Activated T-cell treated with anti-CD3 and anti-CD28 coated beads, Interleukin-2, amount 50 U/mL, for 72 hours (primary cell): ENCODE results near the gene CLDND2. TPM values are rescaled to one million over a fixed set of nuclear protein-coding genes. Genes with fewer than 3 reads are reported as not detected.
A peak's percentile ranks its signal among the peaks of the same experiment; 100 is the strongest.

Experiments used
- ATAC-seq, 2 donors: fragments of 150-1000 bp; cut with Tn5 transposase; replicated peaks in 1 of 2; 2 replicates each; pipeline ENCODE4 v1.10.0; 2021; ENCODE audit warnings: moderate library complexity in 2 of 2, mild to moderate bottlenecking in 1 of 2
- DNase-seq, 2 donors: peaks; one replicate each; pipeline ENCODE4 v3.0.0; 2021 to 2022; ENCODE audit warnings: mixed read lengths in 1 of 2
- H3K27ac Mint-ChIP-seq: one replicate; pipeline ENCODE4 v1.8.0; 2022; ENCODE audit warnings: mild to moderate bottlenecking, moderate library complexity, mixed read lengths
- H3K27me3 Mint-ChIP-seq: one replicate; pipeline ENCODE4 v1.8.0; 2022; ENCODE audit warnings: low read depth, mixed read lengths
- H3K36me3 Mint-ChIP-seq, 2 donors: one replicate each; pipeline ENCODE4 v1.8.0; 2022; ENCODE audit warnings: mixed read lengths in 2 of 2, mild to moderate bottlenecking in 1 of 2; ENCODE audit not compliant: insufficient read depth in 2 of 2
- H3K4me1 Mint-ChIP-seq: one replicate; pipeline ENCODE4 v1.8.0; 2022; ENCODE audit warnings: low read depth, mixed read lengths
- H3K4me3 Mint-ChIP-seq, 2 donors: one replicate each; pipeline ENCODE4 v1.8.0; 2022; ENCODE audit warnings: mild to moderate bottlenecking in 2 of 2, mixed read lengths in 2 of 2, moderate library complexity in 2 of 2
- H3K9me3 Mint-ChIP-seq, 2 donors: one replicate each; pipeline ENCODE4 v1.8.0; 2022; ENCODE audit warnings: mixed read lengths in 2 of 2
- total RNA-seq, 2 donors: library from RNA; stranded (reverse); gene quantifications; one replicate each; pipeline ENCODE4 v1.2.3, GENCODE V29; 2022

Gene CLDND2
- total RNA-seq, 2 donors from 2014 or later = 14.0 to 14.9 TPM

GRCh38 chr19:51341066-51341465 lies 27.7 kb downstream of the CLDND2 start:
- Mint-ChIP-seq H3K4me1 (peaks cover 12% of the 10 kb centered on the region), H3K27me3 (peaks cover 6% of the 10 kb centered on the region), H3K27ac (peak overlapping the region; percentile 59), H3K9me3 (no peaks in the 10 kb centered on the region), H3K4me3 (peak overlapping the region; percentile 59 to 94), H3K36me3 (peaks cover 0 to 5% of the 10 kb centered on the region in 2 donors)
- DNase-seq (no peak), ATAC-seq (no peak)

- Mint-ChIP-seq H3K27me3 (peaks cover 6% of the 10 kb centered on the region), H3K9me3 (no peaks in the 10 kb centered on the region), H3K4me1 (peaks cover 12% of the 10 kb centered on the region), H3K4me3 (peak overlapping the region; percentile 88 to 94), H3K36me3 (no peaks in the 10 kb centered on the region), H3K27ac (peak overlapping the region; percentile 55)
- DNase-seq = peak; percentile 97 to 98
- ATAC-seq = peak; percentile 84 to 86
Measured at GRCh38 chr19:51339687-51340656, 28.8 kb downstream of the CLDND2 start.

GRCh38 chr19:51339313-51339686 lies 29.5 kb downstream of the CLDND2 start:
- peaks cover 6% of the 10 kb centered on the region for H3K27me3 Mint-ChIP-seq
- ATAC-seq (peak; percentile 6 to 8), DNase-seq (no peak)
- H3K36me3 Mint-ChIP-seq = no peaks in the 10 kb centered on the region
- H3K27ac Mint-ChIP-seq = peak overlapping the region; percentile 55
- peaks cover 12% of the 10 kb centered on the region for H3K4me1 Mint-ChIP-seq
- no peaks in the 10 kb centered on the region for H3K9me3 Mint-ChIP-seq
- H3K4me3 Mint-ChIP-seq = peak overlapping the region; percentile 88 to 94

DNA sequence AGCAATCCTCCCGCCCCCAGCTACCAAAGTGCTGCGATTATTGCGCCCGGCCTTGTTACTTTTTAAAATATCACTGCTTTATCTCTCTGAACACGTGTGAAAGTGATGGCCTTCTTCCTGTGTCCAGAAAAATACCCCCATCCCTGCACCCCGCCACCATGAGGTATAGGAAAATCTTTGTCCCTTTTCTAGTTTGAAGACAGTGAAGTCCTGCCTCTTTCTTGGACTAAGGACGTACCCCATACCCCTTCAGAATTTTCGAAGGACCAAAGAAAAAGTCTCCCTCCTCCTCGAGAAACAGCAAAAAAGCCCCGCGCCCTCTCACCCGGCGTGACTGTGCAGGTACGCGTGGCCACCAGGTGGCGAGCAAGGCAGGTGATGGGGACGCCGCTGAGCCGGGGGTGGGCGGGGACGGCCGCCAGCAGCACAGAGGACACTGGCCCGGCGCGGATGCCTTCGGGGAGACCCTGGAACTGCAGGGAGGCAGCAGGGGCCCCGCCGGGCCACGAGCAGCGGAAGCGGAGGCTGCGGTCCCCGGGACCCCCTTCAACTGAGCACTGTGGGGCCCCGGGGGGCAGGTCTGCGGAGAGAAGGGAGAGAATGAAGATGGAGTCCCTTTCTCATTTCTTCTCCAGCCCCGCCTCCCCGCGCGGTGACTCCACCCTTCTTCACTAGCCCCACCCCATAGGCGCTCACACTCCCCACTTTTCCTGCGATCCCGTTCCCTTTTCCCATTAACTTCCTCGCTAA lies 30.1 kb downstream of the CLDND2 start:
- Mint-ChIP-seq H3K9me3 (no peaks in the 10 kb centered on the region), H3K36me3 (no peaks in the 10 kb centered on the region), H3K27ac (peak overlapping the region; percentile 22), H3K4me3 (peak overlapping the region; percentile 88 to 94), H3K4me1 (peaks cover 12% of the 10 kb centered on the region), H3K27me3 (peaks cover 6% of the 10 kb centered on the region)
- DNase-seq = peak; percentile 89 to 92
- ATAC-seq = peak; percentile 72 to 76

GRCh38 chr19:51337861-51338562 lies 30.8 kb downstream of the CLDND2 start:
- ATAC-seq (no peak), DNase-seq (no peak)
- no peak overlapping the region for H3K27ac Mint-ChIP-seq
- no peaks in the 10 kb centered on the region for H3K36me3 Mint-ChIP-seq
- peaks cover 6% of the 10 kb centered on the region for H3K27me3 Mint-ChIP-seq
- peak overlapping the region; percentile 88 to 94 for H3K4me3 Mint-ChIP-seq
- peaks cover 12% of the 10 kb centered on the region for H3K4me1 Mint-ChIP-seq
- H3K9me3 Mint-ChIP-seq = no peaks in the 10 kb centered on the region

- no peak for DNase-seq
- H3K36me3 Mint-ChIP-seq = no peaks in the 10 kb centered on the region
- no peak for ATAC-seq
- H3K27ac Mint-ChIP-seq = no peak overlapping the region
- H3K27me3 Mint-ChIP-seq = peaks cover 6% of the 10 kb centered on the region
- H3K9me3 Mint-ChIP-seq = no peaks in the 10 kb centered on the region
- no peak overlapping the region for H3K4me3 Mint-ChIP-seq
- H3K4me1 Mint-ChIP-seq = peaks cover 12% of the 10 kb centered on the region
Measured at GRCh38 chr19:51337141-51337860, 31.5 kb downstream of the CLDND2 start.

DNA sequence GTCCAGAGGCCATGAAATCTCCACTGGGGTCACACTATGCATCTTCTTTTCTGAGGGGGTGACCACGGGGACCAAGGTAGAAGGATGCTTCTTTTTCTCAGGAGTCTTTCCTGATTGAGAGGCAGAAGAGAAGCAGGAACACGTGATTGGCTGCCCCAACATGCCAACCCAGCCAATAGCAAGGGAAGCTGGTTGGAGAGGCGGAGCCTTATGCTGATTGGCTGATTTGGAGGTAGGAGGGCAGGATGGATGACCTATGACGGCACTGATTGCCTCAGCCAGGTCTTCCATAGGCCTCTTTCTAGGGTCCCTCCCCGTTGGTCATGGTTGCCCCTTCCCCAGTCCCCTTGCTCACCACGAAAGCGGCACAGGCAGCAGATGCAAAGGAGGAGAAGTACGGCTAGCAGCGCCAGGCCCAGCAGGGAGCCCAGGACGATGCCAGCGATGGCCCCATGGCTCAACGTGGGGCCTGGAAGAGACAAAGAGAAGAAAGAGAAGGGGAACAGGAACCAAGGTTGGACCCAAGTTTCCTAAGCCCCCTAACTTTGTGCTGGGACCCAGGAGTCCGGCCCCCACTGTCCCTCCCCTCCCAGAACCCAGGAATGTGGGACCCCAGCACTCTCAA lies 34.9 kb downstream of the CLDND2 start:
- H3K27me3 Mint-ChIP-seq = peaks cover 28% of the 10 kb centered on the region
- DNase-seq (no peak), ATAC-seq (no peak)
- H3K4me3 Mint-ChIP-seq = no peak overlapping the region
- H3K36me3 Mint-ChIP-seq = peaks cover 7% of the 10 kb centered on the region in 2 donors
- peaks cover 0 to 2% of the 10 kb centered on the region in 2 donors for H3K9me3 Mint-ChIP-seq
- peaks cover 4% of the 10 kb centered on the region for H3K4me1 Mint-ChIP-seq
- no peak overlapping the region for H3K27ac Mint-ChIP-seq

- Mint-ChIP-seq H3K4me3 (no peak overlapping the region), H3K27me3 (peaks cover 45% of the 10 kb centered on the region), H3K4me1 (peaks cover 6% of the 10 kb centered on the region), H3K36me3 (peaks cover 7 to 9% of the 10 kb centered on the region in 2 donors), H3K27ac (no peak overlapping the region), H3K9me3 (peaks cover 0 to 2% of the 10 kb centered on the region in 2 donors)
- DNase-seq (no peak), ATAC-seq (no peak)
Measured at GRCh38 chr19:51331716-51332115, 37.1 kb downstream of the CLDND2 start.

DNA sequence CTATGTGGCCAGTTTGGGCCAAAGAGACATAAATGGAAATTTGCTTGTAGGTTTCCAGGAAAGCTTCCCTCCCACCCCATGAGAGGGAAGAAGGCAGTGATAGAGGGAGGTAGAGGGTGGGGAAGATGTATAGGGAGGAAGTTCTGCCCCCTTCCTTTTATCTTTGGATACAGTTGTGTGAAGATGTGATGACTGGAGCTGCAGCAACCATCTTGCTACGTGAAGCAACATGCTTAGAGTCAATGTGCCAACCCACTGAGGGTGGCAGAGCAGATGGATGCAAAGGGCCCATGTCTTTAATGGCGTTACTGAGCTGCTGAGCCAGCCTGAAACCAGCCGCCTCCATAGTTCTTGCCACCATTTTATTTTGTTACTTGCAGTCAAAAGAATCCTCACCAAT lies 37.6 kb downstream of the CLDND2 start:
- no peak for ATAC-seq
- H3K4me3 Mint-ChIP-seq = no peak overlapping the region
- H3K4me1 Mint-ChIP-seq = peaks cover 6% of the 10 kb centered on the region
- H3K27me3 Mint-ChIP-seq = peaks cover 50% of the 10 kb centered on the region
- H3K9me3 Mint-ChIP-seq = peaks cover 0 to 2% of the 10 kb centered on the region in 2 donors
- no peak overlapping the region for H3K27ac Mint-ChIP-seq
- no peak for DNase-seq
- H3K36me3 Mint-ChIP-seq = peaks cover 7 to 9% of the 10 kb centered on the region in 2 donors

- ATAC-seq = no peak
- peaks cover 58% of the 10 kb centered on the region for H3K27me3 Mint-ChIP-seq
- H3K27ac Mint-ChIP-seq = no peak overlapping the region
- H3K9me3 Mint-ChIP-seq = peaks cover 0 to 2% of the 10 kb centered on the region in 2 donors
- H3K4me1 Mint-ChIP-seq = peaks cover 14% of the 10 kb centered on the region
- peaks cover 7 to 9% of the 10 kb centered on the region in 2 donors for H3K36me3 Mint-ChIP-seq
- no peak overlapping the region for H3K4me3 Mint-ChIP-seq
- DNase-seq = no peak
Measured at GRCh38 chr19:51330366-51330765, 38.4 kb downstream of the CLDND2 start.

DNA sequence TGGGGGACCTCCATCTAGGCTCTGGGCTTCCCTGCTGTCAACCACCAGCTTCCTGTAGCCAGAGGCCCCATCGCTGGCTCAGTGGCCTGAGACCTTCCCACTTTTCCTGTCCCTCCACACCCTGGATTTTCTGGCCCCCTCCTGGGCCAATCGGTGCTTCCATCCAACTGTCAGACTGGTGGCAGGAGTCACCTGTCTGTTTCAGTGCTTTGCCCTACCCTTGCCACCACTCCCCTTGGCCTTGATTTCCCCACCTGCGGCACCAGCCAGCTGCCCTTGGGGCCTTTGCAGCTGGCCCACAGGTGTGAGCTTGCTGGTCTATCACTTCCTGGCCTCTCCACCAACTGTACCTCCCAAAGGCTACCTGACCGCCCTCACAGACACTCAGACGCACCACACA lies 39.4 kb downstream of the CLDND2 start:
- no peak overlapping the region for H3K4me3 Mint-ChIP-seq
- peaks cover 0 to 2% of the 10 kb centered on the region in 2 donors for H3K9me3 Mint-ChIP-seq
- ATAC-seq (no peak), DNase-seq (no peak)
- peaks cover 64% of the 10 kb centered on the region for H3K27me3 Mint-ChIP-seq
- peaks cover 7 to 9% of the 10 kb centered on the region in 2 donors for H3K36me3 Mint-ChIP-seq
- no peak overlapping the region for H3K27ac Mint-ChIP-seq
- peaks cover 16% of the 10 kb centered on the region for H3K4me1 Mint-ChIP-seq
